Left kidney (tissue), 2 donors: ENCODE results near the gene CAMK1G. TPM values are rescaled to one million over a fixed set of nuclear protein-coding genes. Genes with fewer than 3 reads are reported as not detected.

Experiments used
- DNase-seq: peaks from one replicate; pipeline ENCODE4 v3.0.0-alpha.2; 2013
- polyA plus RNA-seq: library from polyadenylated mRNA; unstranded; fragments of 120-200 nt; gene quantifications from one replicate; pipeline ENCODE4 v1.2.1, GENCODE V29; 2013; ENCODE audit not compliant: insufficient read length

Gene CAMK1G
- polyA plus RNA-seq, 1 donor = 5.2 TPM

DNA sequence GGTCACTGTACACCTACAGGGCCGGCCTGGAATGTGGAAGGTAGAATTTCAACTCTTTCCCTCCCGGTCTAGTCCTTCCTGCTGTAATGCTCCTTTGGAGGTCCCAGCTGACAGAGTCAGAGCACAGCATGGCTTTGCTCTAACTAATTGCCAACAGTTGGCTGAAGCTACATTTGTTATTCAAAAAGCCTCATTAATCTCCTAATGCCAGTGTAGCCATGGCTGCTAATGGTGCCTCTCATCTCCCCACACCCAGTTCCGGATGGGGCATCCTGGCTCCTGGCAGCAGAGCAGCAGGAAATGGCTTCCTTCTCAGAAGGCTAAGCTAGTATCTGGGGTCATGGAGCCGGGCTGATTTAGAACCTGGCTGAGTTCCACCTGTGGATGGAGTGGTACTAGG lies 18.7 kb upstream of the CAMK1G start:
- no peak for DNase-seq

GRCh38 chr1:209565759-209566678 lies 17.5 kb upstream of the CAMK1G start:
- DNase-seq = peak; percentile 86

DNA sequence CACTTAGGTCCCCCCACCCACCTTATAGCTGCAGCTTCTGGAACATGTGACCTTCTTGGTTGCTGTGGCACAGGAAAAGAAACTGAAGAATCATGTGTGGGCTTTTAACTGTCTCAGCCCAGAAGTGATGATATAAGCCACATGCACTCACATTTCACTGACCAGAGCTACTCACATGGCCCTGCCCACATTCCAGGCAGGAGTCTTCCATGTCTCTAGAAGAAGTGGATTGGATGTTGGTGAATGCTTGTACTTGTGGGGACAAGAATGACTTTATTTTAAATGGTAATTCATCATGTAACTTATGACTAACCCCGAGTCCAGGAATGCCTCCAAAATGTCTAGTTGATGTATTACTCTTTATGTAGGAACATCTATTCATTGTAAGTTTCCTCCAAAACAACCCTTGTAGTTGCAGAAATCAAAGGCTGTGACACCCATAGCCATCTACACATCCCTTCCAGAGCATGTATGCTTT lies 15.8 kb upstream of the CAMK1G start:
- DNase-seq = no peak

GRCh38 chr1:209569455-209570207 lies 13.9 kb upstream of the CAMK1G start:
- DNase-seq = peak; percentile 81

GRCh38 chr1:209570743-209571142 lies 12.8 kb upstream of the CAMK1G start:
- DNase-seq = no peak

GRCh38 chr1:209576392-209577197 lies 6.9 kb upstream of the CAMK1G start:
- DNase-seq = peak; percentile 77

DNA sequence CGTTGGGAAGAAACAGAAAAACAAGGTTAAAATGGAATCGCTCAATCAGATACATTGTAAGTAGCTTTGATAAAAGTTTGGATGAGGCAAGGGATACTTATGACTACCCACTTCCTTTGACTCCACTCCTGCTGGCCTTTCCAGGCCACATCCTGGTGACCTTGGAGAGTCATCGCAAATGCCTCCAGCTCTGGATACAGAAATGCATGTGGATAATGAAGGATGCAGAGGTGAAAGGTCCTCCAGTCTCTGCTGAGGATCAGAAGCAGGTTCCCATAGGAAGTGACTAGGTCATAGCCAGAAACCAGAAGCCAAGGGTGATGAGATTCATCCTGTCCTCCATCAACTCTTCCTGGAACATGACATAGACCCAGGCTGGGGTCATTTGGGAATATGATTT lies 6.2 kb upstream of the CAMK1G start:
- no peak for DNase-seq

- DNase-seq = no peak
Observed at GRCh38 chr1:209580577-209580976, 2.9 kb upstream of the CAMK1G start.

DNA sequence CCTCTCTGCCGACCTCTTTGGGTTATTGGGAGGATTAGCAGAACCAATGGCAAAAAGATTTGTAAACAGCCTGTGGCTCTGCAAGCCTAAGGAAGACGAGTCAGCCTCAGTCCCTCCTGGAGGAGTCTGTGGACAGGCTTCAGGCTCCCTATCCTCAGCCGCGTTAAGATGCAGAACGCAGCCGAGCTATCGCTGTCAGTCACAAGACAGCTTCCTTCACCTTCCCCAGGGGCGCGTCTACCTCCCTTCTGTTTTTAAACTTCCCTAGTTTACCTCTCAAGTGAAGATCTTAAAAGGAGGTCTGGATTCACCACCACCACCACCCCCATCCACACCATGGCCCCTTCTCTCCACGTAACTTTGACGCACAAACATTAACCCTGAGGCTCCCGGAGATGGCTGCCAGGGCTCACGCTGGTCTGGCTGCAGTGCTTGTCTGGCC lies 738 bp downstream of the CAMK1G start:
- no peak for DNase-seq

GRCh38 chr1:209585197-209585596 lies 1.7 kb downstream of the CAMK1G start:
- no peak for DNase-seq

DNA sequence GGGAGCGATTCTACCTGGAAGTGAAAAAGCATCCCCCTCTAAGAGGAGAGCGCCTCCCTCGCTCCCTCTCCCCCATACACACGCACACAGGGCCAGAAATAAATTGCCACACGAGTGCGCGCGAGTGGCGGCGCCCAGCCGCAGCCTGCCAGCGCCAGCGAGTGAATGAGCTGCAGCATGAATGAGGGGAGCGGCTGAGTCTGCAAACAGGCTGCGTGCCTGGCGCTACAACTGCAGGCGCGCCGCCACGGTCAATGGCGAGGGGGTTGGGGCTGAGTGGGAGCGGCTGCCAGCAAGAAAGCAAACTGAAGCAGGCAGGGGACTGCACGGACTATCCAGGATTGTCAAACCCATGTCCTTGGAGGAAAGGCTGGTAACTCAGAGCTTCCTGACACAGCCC lies 2.2 kb downstream of the CAMK1G start:
- DNase-seq = peak; percentile 61

DNA sequence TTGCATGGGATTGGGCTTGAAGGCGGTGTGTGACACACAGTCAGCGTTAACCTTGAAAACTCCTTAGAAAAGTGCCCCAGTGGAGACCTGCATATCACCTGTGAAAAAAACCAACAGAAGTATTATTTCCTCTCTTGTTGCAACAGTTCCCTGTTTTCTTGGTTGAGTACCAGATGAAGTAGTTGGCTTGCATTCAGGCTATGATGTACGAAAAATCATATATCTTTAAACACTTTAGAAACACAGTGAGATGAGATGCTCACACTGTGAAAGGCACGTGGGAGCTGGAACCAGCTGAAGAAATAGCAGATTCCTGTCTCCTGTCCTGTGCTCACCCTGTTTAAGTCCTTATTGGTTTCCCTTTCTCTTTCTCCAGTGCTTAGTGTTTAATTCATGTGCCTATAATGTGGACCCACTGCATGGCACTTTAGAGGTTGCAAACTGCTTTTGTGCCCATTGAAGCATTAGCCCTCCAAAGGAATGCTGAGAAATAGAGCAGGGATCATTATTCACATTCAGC lies 2.8 kb downstream of the CAMK1G start:
- DNase-seq = no peak

DNA sequence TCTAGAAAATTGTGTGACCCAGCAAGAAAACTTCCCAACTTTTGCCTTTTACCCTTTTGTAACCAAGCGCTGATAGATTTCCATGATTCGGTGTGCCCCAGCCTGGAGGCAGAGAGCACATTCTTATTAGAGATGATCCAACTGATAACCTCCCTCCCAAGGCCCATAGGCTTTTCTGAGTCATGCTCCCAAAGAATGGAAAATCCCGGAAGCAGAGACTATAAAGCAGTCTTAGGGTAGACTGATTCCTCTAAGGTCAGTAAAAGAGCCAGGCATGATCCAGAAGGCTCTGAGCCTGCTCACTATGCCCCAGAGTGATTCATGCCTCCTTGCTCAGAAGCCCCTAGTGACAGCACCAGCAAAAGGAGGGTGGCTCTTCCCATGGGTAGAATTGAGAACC lies 4.3 kb downstream of the CAMK1G start:
- DNase-seq = no peak

- DNase-seq = no peak
Observed at GRCh38 chr1:209589440-209589839, 5.9 kb downstream of the CAMK1G start.

- DNase-seq = no peak
Observed at GRCh38 chr1:209589863-209590262, 6.3 kb downstream of the CAMK1G start.

DNA sequence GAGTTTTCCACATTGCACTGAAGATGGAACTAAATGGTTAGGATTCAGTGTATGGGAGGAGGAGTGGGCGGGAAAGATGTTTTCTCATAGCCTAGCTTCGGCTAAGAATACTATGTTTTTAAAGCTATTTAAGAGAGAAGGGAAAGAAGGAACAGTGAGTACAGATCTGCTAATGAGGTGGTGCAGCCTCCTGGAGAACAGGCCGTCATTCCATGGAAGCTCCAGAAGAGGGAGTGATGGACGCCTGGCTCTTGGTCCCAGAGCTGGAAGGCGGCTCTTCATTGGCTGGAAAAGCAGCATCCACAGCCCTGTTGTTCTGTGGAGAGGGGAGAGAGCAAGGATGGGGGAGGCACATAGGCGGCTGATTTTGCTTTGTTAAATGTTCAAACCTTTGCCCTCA lies 6.9 kb downstream of the CAMK1G start:
- DNase-seq = no peak

- DNase-seq = no peak
Observed at GRCh38 chr1:209593747-209594146, 10.2 kb downstream of the CAMK1G start.

GRCh38 chr1:209594440-209594839 lies 10.9 kb downstream of the CAMK1G start:
- no peak for DNase-seq

- no peak for DNase-seq
Observed at GRCh38 chr1:209595028-209595427, 11.5 kb downstream of the CAMK1G start.

DNA sequence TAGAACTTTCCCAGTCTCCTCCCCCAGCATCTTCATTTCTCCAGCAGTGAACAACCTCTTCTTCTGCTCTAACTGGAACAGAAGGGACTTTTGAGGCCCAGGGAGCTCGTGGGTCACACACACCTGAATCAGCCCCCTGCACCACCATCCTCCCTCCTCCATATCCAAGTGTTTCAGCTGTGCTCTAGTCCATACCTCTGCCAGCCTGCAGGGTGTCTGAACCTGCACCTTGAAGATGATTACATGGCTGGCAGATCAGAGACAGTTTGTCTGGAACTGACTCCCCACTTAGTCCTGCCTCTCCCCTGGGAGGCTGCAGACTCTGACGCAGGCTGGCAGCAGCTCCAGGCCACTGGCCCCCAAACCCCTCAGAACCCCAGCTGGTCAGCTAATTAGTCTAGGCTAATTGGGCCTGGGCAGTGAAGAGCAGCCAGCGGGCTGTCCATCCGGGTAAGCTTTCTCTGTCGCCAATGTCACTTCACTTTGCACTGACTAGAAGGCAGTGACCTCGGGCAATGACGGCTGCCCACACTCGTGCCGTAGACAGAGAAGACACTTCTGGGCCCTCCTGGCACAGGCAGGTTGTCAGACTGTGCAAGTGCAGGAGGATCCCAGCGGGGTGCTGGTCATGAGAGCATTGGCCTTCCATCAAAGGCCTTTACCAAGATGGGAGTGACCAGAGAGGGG lies 12.2 kb downstream of the CAMK1G start:
- DNase-seq = no peak

GRCh38 chr1:209597499-209597898 lies 14.0 kb downstream of the CAMK1G start:
- no peak for DNase-seq
